LNCaP clone FGC (cell line): Measurements from ENCODE around the gene FBH1.
A peak's percentile ranks its signal among the peaks of the same experiment; 100 is the strongest.
"Not testable (repeated sequence)": the region's sequence is repeated elsewhere in the genome, so short reads cannot be mapped to it uniquely, and the experiment has no call there.

Experiments
- DNase-seq: peaks from one replicate; pipeline ENCODE4 v3.0.0-alpha.2; 2011; ENCODE audit warnings: low read depth
- H3K4me3 ChIP-seq: 2 replicates; pipeline ENCODE4 v1.5.1; 2011; ENCODE audit warnings: mild to moderate bottlenecking, low read depth, low read length, control low read depth
- TF ChIP-seq, protein P1 (sequence below): IDR thresholded peaks from 2 replicates; pipeline ENCODE4 v1.5.1; 2012; ENCODE audit warnings: mild to moderate bottlenecking; ENCODE audit not compliant: control insufficient read depth, insufficient read depth; ENCODE audit errors: extremely low read depth

The FBH1 gene

DNA sequence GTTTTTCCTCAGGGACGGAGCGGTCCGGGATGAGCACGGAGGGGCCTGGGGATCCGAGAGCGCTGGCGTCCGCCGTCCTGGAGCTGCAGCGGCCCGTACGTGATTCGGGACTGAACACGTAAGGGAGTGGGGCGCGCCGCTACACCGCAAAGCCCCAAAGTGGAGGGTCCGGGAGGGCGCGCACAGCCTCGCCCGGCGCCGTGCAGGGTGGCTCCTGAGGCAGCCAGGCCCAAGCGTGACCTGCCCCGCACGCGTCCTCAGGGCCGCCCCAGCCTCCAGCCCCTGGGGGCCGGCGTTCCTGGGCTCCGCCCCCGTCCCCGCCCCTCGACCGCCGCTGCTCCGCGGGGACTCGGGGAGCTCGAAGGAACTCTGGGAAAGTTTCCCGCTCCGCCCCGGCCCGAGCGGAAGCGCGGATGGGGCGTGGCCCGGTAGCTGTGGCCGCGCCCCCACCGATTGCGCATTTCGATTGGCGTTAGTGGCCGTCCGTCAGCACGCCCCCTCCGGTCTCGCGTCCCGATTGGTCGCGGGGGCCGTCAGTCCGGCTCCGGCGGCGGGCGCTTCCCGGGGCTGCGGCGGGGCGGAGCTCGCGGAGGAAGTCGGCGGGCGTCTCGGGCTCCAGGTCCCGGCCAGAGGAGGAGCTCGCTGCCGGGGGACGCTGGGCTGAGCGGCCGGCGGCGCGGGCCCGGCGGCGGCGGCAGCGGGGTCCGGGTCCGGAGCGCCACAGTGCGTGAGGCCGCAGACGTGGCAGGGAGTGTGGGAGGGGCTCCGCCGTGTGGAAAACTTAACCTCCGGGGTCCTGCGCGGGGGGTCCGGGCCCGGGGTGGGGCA is at the start of gene FBH1, which contains the start of gene ANKRD16:
FBH1 (plus strand) TSS at position 620 of the 828 bp plus-strand sequence; CDS start at position 723, 103 bp downstream.
ANKRD16 (minus strand) TSS at position 270 of the 828 bp plus-strand sequence. CDS start 539 bp downstream, outside the sequence.
- TF ChIP-seq, protein P1, sequence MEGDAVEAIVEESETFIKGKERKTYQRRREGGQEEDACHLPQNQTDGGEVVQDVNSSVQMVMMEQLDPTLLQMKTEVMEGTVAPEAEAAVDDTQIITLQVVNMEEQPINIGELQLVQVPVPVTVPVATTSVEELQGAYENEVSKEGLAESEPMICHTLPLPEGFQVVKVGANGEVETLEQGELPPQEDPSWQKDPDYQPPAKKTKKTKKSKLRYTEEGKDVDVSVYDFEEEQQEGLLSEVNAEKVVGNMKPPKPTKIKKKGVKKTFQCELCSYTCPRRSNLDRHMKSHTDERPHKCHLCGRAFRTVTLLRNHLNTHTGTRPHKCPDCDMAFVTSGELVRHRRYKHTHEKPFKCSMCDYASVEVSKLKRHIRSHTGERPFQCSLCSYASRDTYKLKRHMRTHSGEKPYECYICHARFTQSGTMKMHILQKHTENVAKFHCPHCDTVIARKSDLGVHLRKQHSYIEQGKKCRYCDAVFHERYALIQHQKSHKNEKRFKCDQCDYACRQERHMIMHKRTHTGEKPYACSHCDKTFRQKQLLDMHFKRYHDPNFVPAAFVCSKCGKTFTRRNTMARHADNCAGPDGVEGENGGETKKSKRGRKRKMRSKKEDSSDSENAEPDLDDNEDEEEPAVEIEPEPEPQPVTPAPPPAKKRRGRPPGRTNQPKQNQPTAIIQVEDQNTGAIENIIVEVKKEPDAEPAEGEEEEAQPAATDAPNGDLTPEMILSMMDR = 0 out of 2 replicates have a peak, but pooled peaks have one; percentile 7
- H3K4me3 ChIP-seq = peak within 1 kb of the TSS; percentile 79
- peak; percentile 92 for DNase-seq

DNA sequence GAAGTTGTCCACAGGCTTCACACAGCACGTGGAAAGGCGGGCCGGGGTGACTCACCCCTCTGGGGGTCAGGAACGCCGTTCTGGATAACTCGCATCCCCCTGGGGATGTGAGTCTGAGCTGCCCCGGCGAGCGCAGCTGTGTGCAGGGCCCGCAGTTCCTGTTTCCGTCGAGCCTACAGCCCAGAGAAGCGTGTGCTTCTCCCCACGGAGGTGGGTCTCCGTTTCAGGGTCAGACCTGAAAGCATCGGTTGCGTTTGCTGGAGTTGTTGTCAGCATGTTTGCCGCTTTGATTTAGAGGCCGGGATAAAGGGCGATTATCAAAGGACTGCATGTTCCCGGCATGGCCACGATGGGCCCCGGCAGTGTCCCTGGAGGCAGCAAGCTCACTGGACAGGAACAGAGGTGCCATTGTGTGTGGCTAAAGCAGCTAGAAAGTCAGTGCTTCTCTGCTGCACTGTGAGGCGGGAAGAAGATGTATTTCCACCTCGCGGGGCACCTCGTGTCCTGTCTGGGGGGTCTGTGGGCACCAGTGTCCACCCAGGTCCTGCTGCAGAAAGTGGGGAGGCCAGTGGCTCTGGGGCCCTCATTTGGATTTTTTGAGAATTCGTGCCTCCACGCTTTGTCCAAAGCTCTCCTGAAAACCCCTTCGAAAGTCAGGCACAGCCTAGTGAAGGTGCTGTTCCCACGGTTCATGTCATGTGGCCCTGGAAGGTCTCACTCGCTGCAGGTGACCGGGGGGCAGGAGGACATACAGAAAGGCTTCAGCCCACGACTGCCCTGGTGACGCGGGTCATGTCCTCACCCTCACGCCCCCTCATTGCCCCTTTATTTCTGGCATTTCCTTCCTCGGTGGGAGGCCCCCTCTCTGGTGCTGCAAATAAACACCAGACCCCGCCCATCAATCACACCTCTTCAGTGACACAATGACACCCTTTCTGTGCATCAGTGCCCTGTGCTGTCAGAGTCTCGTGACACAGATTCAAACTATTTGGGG is 49.4 kb upstream of the FBH1 start:
- TF ChIP-seq, protein P1 = no peak
- no peak for DNase-seq

DNA sequence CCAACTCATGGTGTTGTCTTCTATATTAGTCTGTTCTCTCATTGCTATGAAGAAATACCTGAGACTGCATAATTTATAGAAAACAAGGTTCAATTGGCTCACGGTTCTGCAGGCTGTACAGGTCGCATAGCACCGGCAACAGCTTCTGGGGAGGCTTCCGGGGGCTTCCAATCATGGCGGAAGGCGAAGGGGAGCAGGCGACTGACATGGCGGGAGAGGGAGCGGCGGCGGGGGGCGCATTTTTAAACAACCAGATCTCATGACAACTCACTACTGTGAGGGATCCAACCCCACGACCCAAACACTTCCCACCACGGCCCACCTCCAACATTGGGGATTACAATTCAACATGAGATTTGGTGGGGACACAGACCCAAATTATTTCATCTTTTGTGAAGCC is 48.1 kb upstream of the FBH1 start:
- TF ChIP-seq, protein P1 = no peak
- no peak for DNase-seq
- no peak overlapping the region for H3K4me3 ChIP-seq

More for the DNA sequence above, 49.4 kb upstream of the FBH1 start:
- no peak overlapping the region for H3K4me3 ChIP-seq

GRCh38 chr10:5843686-5844344 is 46.2 kb upstream of the FBH1 start:
- DNase-seq = no peak

DNA sequence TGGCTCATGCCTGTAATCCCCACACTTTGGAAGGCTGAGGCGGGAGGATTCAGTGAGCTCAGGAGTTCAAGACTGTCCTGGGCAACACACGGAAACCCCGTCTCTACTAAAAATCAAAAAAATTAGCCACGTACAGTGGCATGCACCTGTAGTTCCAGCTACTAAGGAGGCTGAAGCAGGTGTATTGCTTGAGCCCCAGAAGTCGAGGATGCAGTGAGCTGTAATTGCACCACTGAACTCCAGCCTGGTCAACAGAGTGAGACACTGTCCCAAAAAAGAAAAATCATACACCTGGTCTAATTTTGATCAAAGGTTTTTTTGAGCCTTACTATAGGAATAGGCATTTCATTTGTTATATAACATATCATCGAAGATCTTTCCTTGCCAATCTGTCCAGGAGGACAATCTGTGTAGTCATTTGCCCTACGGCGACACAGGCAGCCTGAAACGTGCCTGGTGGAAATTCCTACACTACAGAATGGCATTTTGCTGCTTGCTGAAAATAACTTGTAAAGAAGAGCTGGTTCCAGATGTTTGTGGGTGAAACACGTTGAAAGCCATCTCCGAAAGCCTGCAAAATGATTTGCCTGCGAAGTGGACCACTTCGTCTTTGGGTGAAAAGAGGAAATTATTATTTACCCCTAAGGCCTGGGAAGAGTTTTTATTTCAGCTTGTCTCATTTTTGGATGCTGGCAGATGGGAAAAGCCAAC is 45.5 kb upstream of the FBH1 start:
- H3K4me3 ChIP-seq = no peak overlapping the region
- DNase-seq = no peak
- TF ChIP-seq, protein P1 = no peak

More at GRCh38 chr10:5843686-5844344, 46.2 kb upstream of the FBH1 start:
- TF ChIP-seq, protein P1 = no peak
- H3K4me3 ChIP-seq = no peak overlapping the region

GRCh38 chr10:5846667-5847066 is 43.4 kb upstream of the FBH1 start:
- H3K4me3 ChIP-seq, DNase-seq: not testable (repeated sequence)
